Lower leg skin (tissue), 3 donors: ENCODE data around the gene PPAT.

Experiments used
- POLR2A ChIP-seq, 2 donors: fragments of 450-650 bp; IDR thresholded peaks; one replicate each; pipeline ENCODE4 v1.6.1; 2016 to 2017; ENCODE audit warnings: antibody characterized with exemption in 2 of 2, mild to moderate bottlenecking in 1 of 2, moderate library complexity in 1 of 2
- TF ChIP-seq, protein P1 (sequence below), 3 donors: fragments of 450-650 bp; IDR thresholded peaks; one replicate each; pipeline ENCODE4 v1.5.1; 2016; ENCODE audit warnings: antibody characterized with exemption in 3 of 3, mild to moderate bottlenecking in 3 of 3, moderate library complexity in 2 of 3

DNA sequence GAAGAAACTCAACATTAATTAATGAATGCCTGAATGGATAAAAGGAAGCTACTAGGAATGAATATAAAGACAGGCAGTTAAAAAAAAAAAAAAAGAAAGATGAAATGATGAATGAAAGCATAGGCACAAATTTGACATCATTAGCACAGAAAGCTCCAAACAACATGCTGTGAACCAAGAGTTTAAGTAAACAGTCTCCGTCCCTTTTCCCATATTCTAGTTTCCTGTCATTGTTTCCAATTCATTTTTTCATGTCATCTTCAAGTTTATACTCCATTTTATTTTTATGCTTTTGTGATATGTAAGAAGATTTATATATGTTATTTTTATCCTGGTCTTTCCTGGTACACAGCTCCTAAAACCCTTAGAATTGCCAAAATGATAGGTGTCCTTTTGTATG, 30.4 kb downstream of the PPAT start:
- no peak for TF ChIP-seq POLR2A (IDR thresholded peaks at IDR 0.05)
- TF ChIP-seq, protein P1, sequence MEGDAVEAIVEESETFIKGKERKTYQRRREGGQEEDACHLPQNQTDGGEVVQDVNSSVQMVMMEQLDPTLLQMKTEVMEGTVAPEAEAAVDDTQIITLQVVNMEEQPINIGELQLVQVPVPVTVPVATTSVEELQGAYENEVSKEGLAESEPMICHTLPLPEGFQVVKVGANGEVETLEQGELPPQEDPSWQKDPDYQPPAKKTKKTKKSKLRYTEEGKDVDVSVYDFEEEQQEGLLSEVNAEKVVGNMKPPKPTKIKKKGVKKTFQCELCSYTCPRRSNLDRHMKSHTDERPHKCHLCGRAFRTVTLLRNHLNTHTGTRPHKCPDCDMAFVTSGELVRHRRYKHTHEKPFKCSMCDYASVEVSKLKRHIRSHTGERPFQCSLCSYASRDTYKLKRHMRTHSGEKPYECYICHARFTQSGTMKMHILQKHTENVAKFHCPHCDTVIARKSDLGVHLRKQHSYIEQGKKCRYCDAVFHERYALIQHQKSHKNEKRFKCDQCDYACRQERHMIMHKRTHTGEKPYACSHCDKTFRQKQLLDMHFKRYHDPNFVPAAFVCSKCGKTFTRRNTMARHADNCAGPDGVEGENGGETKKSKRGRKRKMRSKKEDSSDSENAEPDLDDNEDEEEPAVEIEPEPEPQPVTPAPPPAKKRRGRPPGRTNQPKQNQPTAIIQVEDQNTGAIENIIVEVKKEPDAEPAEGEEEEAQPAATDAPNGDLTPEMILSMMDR (IDR thresholded peaks at IDR 0.05): no peak
